K562 (cell line): Measurements from ENCODE around the gene LMBR1L. TPM values are rescaled to one million over a fixed set of nuclear protein-coding genes. Genes with fewer than 3 reads are reported as not detected.

ENCODE experiments used
- CEBPZ ChIP-seq: fragments of 150-350 bp; IDR thresholded peaks from 2 replicates; pipeline ENCODE4 v1.6.1; 2014; ENCODE audit warnings: low read depth, mild to moderate bottlenecking, low read length, borderline replicate concordance
- CGGBP1 ChIP-seq: fragments of 250-450 bp; sonication (Bioruptor Pico); IDR thresholded peaks from 2 replicates; pipeline ENCODE4 v1.9.0; 2021; ENCODE audit warnings: mild to moderate bottlenecking
- DLX4 ChIP-seq: fragments of 250-450 bp; sonication (Bioruptor Pico); IDR thresholded peaks from 2 replicates; pipeline ENCODE4 v1.6.1; 2021; ENCODE audit warnings: mild to moderate bottlenecking
- GABPB2 ChIP-seq: fragments of 250-450 bp; sonication (Bioruptor Pico); conservative IDR thresholded peaks from 2 replicates; pipeline ENCODE4 v1.5.1; 2021; ENCODE audit warnings: mild to moderate bottlenecking
- HOXB6 ChIP-seq: fragments of 250-450 bp; sonication (Bioruptor Pico); IDR thresholded peaks from 2 replicates; pipeline ENCODE4 v1.5.1; 2022; ENCODE audit warnings: mild to moderate bottlenecking, borderline replicate concordance
- NBN ChIP-seq: fragments of 450-650 bp; IDR thresholded peaks from 2 replicates; pipeline ENCODE4 v1.6.1; 2016; ENCODE audit warnings: low read depth, mild to moderate bottlenecking
- RBM25 ChIP-seq: fragments of 200-400 bp; formaldehyde crosslinking; IDR thresholded peaks from 2 replicates; pipeline ENCODE4 v1.6.1; 2018; ENCODE audit warnings: low read length, low read depth, moderate library complexity; ENCODE audit not compliant: severe bottlenecking
- TFE3 ChIP-seq: fragments of 450-650 bp; formaldehyde crosslinking; IDR thresholded peaks from 2 replicates; pipeline ENCODE4 v1.4.0; 2020; ENCODE audit warnings: mild to moderate bottlenecking, mixed read lengths
- TRIM24 ChIP-seq, 2 experiments: fragments of 450-650 bp; IDR thresholded peaks; 2 replicates each; pipeline ENCODE4 v1.6.1; 2016
- TSHZ1 ChIP-seq: fragments of 250-450 bp; sonication (Bioruptor Pico); IDR thresholded peaks from 2 replicates; pipeline ENCODE4 v1.4.0; 2020; ENCODE audit warnings: mild to moderate bottlenecking, moderate library complexity
- ZBTB2 ChIP-seq: fragments of 450-650 bp; IDR thresholded peaks from 2 replicates; pipeline ENCODE4 v1.6.1; 2016; ENCODE audit warnings: antibody characterized with exemption
- ZNF263 ChIP-seq: sonication (generic); formaldehyde crosslinking; IDR thresholded peaks from 2 replicates; pipeline ENCODE4 v1.8.0; 2022; ENCODE audit warnings: mild to moderate bottlenecking, missing genetic modification reagents, borderline replicate concordance
- ZNF324 ChIP-seq: fragments of 250-450 bp; sonication (Bioruptor Pico); IDR thresholded peaks from 2 replicates; pipeline ENCODE4 v1.4.0; 2020; ENCODE audit warnings: mild to moderate bottlenecking
- ZNF444 ChIP-seq: fragments of 250-450 bp; sonication (Bioruptor Pico); IDR thresholded peaks from 2 replicates; pipeline ENCODE4 v1.4.0; 2020; ENCODE audit warnings: mild to moderate bottlenecking, moderate library complexity
- polyA plus RNA-seq, 8 experiments: library from polyadenylated mRNA; depleted of rRNA in 4 of 8; stranded (reverse) in 5 of 8; unstranded in 3 of 8; fragments of >200 nt; fragmentation: Nextera tagmentation in 2 of 8; fragmentation: Illumina TruSeq in 1 of 8; extraction: Ambion mirVana in 2 of 8; extraction: Trizol in 1 of 8; gene quantifications; 2 replicates each; pipeline versions ENCODE4 v1.2.1 to v1.2.3, GENCODE V29; 2011 to 2014; ENCODE audit warnings: inconsistent platforms in 1 of 8, missing spikeins in 1 of 8
- total RNA-seq, 7 experiments: library from RNA; depleted of rRNA in 6 of 7; stranded (reverse); fragments of >200 nt in 6 of 7; fragmentation: Illumina TruSeq in 2 of 7; extraction: Trizol in 2 of 7; gene quantifications; 2 replicates each; pipeline versions ENCODE4 v1.2.1 to v1.2.3, GENCODE V29; 2011 to 2021; ENCODE audit warnings: low replicate concordance in 1 of 7

Gene LMBR1L
- total and polyA plus RNA-seq, 9 of the 15 experiments (the other 6 are each of a cell fraction or from before 2014, with no cell fraction given): 2.5 to 57.0 (median 31.1) TPM

- TF ChIP-seq ZBTB2: peak; percentile 81; the same call in 1 of the 2 replicates
- TF ChIP-seq DLX4 (CRISPR knock-in tag): no peak
- no peak for TF ChIP-seq TSHZ1 (CRISPR knock-in tag)
- no peak for TF ChIP-seq TFE3 (CRISPR knock-in tag)
- TF ChIP-seq RBM25: no peak
- no peak for TF ChIP-seq ZNF444 (CRISPR knock-in tag)
- TF ChIP-seq NBN: 0 out of 2 replicates have a peak, but pooled peaks have one; percentile 84
- peak; percentile 44; the same call in 1 of the 2 replicates for TF ChIP-seq CGGBP1
- TF ChIP-seq HOXB6: no peak
- no peak for TF ChIP-seq CEBPZ
- TF ChIP-seq TRIM24 (IDR thresholded peaks at IDR 0.05): peak in 1 of 2 experiments; percentile 75; a peak in 2 of 4 replicates
- TF ChIP-seq GABPB2 (CRISPR knock-in tag): no peak
- no peak for TF ChIP-seq ZNF324 (CRISPR knock-in tag)
- peak; percentile 57; the same call in 1 of the 2 replicates for TF ChIP-seq ZNF263 (CRISPR knock-in tag)
Measured at GRCh38 chr12:49060237-49061156, 50.1 kb downstream of the LMBR1L start, which contains the start of gene KMT2D (continued).
